Measurements from ENCODE around the gene AK8. TPM values are rescaled to one million over a fixed set of nuclear protein-coding genes. Genes with fewer than 3 reads are reported as not detected.

AK8 gene
- total RNA-seq, 1 experiment from 2014 or later = 0.42 TPM

GRCh38 chr9:132827366-132827765 lies 50.7 kb downstream of the AK8 start:
- ChIA-PET CTCF (interaction anchor here (0.8 kb wide), 1 partner anchor 11 kb away, joined by 4 read pairs; no protein-coding TSS in a partner anchor), POLR2A (no interaction called here)
- Mint-ChIP-seq H3K4me1 (ENCODE audit: insufficient read depth, unreplicated experiment) (peaks cover 6% of the 10 kb centered on the region), H3K9me3 (ENCODE audit: unreplicated experiment) (no peaks in the 10 kb centered on the region), H3K4me3 (ENCODE audit: unreplicated experiment) (no peak overlapping the region), H3K27me3 (ENCODE audit: insufficient read depth, unreplicated experiment) (peaks cover 52% of the 10 kb centered on the region), H3K36me3 (ENCODE audit: insufficient read depth, unreplicated experiment) (no peaks in the 10 kb centered on the region), H3K27ac (ENCODE audit: low read depth, unreplicated experiment) (no peak overlapping the region)
- TF ChIP-seq CTCF (IDR thresholded peaks at IDR 0.05; ENCODE audit: unreplicated experiment) = no peak
- DNase-seq (ENCODE audit: unreplicated experiment) = no peak
- intact Hi-C loops (cut with micrococcal nuclease) = no loop called here
- no TSS peak for BruUV-seq (replicated peaks)

GRCh38 chr9:132826621-132827365 lies 51.3 kb downstream of the AK8 start:
- ChIA-PET POLR2A (interaction anchor here (0.6 kb wide), 1 partner anchor 567 kb away, joined by 4 read pairs; no protein-coding TSS in a partner anchor), CTCF (interaction anchor here (0.8 kb wide), 1 partner anchor 10 kb away, joined by 4 read pairs; no protein-coding TSS in a partner anchor)
- Mint-ChIP-seq H3K9me3 (ENCODE audit: unreplicated experiment) (no peaks in the 10 kb centered on the region), H3K4me1 (ENCODE audit: insufficient read depth, unreplicated experiment) (peaks cover 6% of the 10 kb centered on the region), H3K27me3 (ENCODE audit: insufficient read depth, unreplicated experiment) (peaks cover 54% of the 10 kb centered on the region), H3K27ac (ENCODE audit: low read depth, unreplicated experiment) (no peak overlapping the region), H3K4me3 (ENCODE audit: unreplicated experiment) (no peak overlapping the region), H3K36me3 (ENCODE audit: insufficient read depth, unreplicated experiment) (no peaks in the 10 kb centered on the region)
- DNase-seq (ENCODE audit: unreplicated experiment) = peak; percentile 3
- BruUV-seq (replicated peaks) = no TSS peak
- intact Hi-C loops (cut with micrococcal nuclease) = no loop called here
- no peak for TF ChIP-seq CTCF (IDR thresholded peaks at IDR 0.05; ENCODE audit: unreplicated experiment)

- intact Hi-C loops (cut with micrococcal nuclease) = no loop called here
- Mint-ChIP-seq H3K9me3 (ENCODE audit: unreplicated experiment) (no peaks in the 10 kb centered on the region), H3K27ac (ENCODE audit: low read depth, unreplicated experiment) (no peak overlapping the region), H3K36me3 (ENCODE audit: insufficient read depth, unreplicated experiment) (no peaks in the 10 kb centered on the region), H3K4me1 (ENCODE audit: insufficient read depth, unreplicated experiment) (peaks cover 6% of the 10 kb centered on the region), H3K27me3 (ENCODE audit: insufficient read depth, unreplicated experiment) (peaks cover 50% of the 10 kb centered on the region), H3K4me3 (ENCODE audit: unreplicated experiment) (no peak overlapping the region)
- BruUV-seq (replicated peaks) = no TSS peak
- no peak for DNase-seq (ENCODE audit: unreplicated experiment)
- ChIA-PET POLR2A (interaction anchor here (0.6 kb wide), 1 partner anchor 566 kb away, joined by 4 read pairs; no protein-coding TSS in a partner anchor), CTCF (interaction anchor here (0.8 kb wide), 1 partner anchor 76 kb away, joined by 3 read pairs; no protein-coding TSS in a partner anchor)
- TF ChIP-seq CTCF (IDR thresholded peaks at IDR 0.05; ENCODE audit: unreplicated experiment) = no peak
Measured at GRCh38 chr9:132826131-132826530, 52.0 kb downstream of the AK8 start.

- no peak for TF ChIP-seq CTCF (IDR thresholded peaks at IDR 0.05; ENCODE audit: unreplicated experiment)
- no peak for DNase-seq (ENCODE audit: unreplicated experiment)
- Mint-ChIP-seq H3K27me3 (ENCODE audit: insufficient read depth, unreplicated experiment) (peaks cover 50% of the 10 kb centered on the region), H3K27ac (ENCODE audit: low read depth, unreplicated experiment) (no peak overlapping the region), H3K4me3 (ENCODE audit: unreplicated experiment) (no peak overlapping the region), H3K4me1 (ENCODE audit: insufficient read depth, unreplicated experiment) (peaks cover 6% of the 10 kb centered on the region), H3K9me3 (ENCODE audit: unreplicated experiment) (no peaks in the 10 kb centered on the region), H3K36me3 (ENCODE audit: insufficient read depth, unreplicated experiment) (no peaks in the 10 kb centered on the region)
- no TSS peak for BruUV-seq (replicated peaks)
- ChIA-PET CTCF (interaction anchor here (0.8 kb wide), 1 partner anchor 77 kb away, joined by 3 read pairs; no protein-coding TSS in a partner anchor), POLR2A (no interaction called here)
- intact Hi-C loops (cut with micrococcal nuclease) = no loop called here
Measured at GRCh38 chr9:132825430-132825829, 52.7 kb downstream of the AK8 start.
